H1 (cell line): ENCODE data around the gene CIROP. TPM values are rescaled to one million over a fixed set of nuclear protein-coding genes. Genes with fewer than 3 reads are reported as not detected.

Experiments
- CTCF ChIA-PET: fragments of 300-600 bp; sonication (Branson Sonifier 250); formaldehyde crosslinking; loops from one replicate; lab custom pipeline; 2021; ENCODE audit not compliant: partially characterized antibody; lab: Charles Lee
- POLR2A ChIA-PET: fragments of 300-600 bp; sonication (Branson Sonifier 250); formaldehyde crosslinking; loops from one replicate; lab custom pipeline; 2021; ENCODE audit warnings: inconsistent platforms; ENCODE audit not compliant: partially characterized antibody; lab: Charles Lee
- DNase-seq, 2 experiments: peaks; one replicate each; pipeline versions ENCODE4 v3.0.0 to v3.0.0-alpha.2; 2010 to 2022; ENCODE audit warnings: low spot score in 2 of 2, low read depth in 1 of 2, mixed read lengths in 1 of 2
- FAIRE-seq: peaks from 2 replicates; lab custom pipeline; 2011; peaks lifted over from hg19 to GRCh38; lab: Jason Lieb, UNC
- H2AFZ ChIP-seq: 2 replicates; pipeline ENCODE4 v1.8.1; 2012; ENCODE audit warnings: low read length, inconsistent platforms
- H2AK5ac ChIP-seq: 2 replicates; pipeline ENCODE4 v1.6.1; 2013; ENCODE audit warnings: low read depth, low read length
- H2BK120ac ChIP-seq: replicated peaks from 2 replicates; pipeline ENCODE3; 2013; ENCODE audit warnings: low read depth, low read length, inconsistent platforms
- H2BK12ac ChIP-seq: 2 replicates; pipeline ENCODE4 v1.6.1; 2013; ENCODE audit warnings: low read depth, low read length
- H2BK15ac ChIP-seq: 2 replicates; pipeline ENCODE4 v1.6.1; 2013; ENCODE audit warnings: low read length
- H2BK20ac ChIP-seq: 2 replicates; pipeline ENCODE4 v1.6.1; 2013; ENCODE audit warnings: low read length
- H2BK5ac ChIP-seq: 2 replicates; pipeline ENCODE4 v1.6.1; 2013; ENCODE audit warnings: low read depth, low read length
- H3K14ac ChIP-seq: 2 replicates; pipeline ENCODE4 v1.6.1; 2013; ENCODE audit warnings: inconsistent platforms; ENCODE audit not compliant: insufficient read length
- H3K18ac ChIP-seq: 2 replicates; pipeline ENCODE4 v1.6.1; 2013; ENCODE audit warnings: low read length; ENCODE audit errors: extremely low read depth
- H3K23ac ChIP-seq: 2 replicates; pipeline ENCODE4 v1.6.1; 2013; ENCODE audit warnings: inconsistent platforms; ENCODE audit not compliant: insufficient read length
- H3K23me2 ChIP-seq: 2 replicates; pipeline ENCODE4 v1.6.1; 2013; ENCODE audit warnings: low read depth, low read length
- H3K27ac ChIP-seq: 2 replicates; pipeline ENCODE4 v1.6.1; 2011; ENCODE audit warnings: low read depth, low read length, inconsistent platforms
- H3K27me3 ChIP-seq, 4 experiments: replicated peaks in 1 of 4; 1 replicate in 1 of 4; 2 replicates in 3 of 4; pipeline versions ENCODE4 v1.6.1 to v1.8.1; 2011 to 2013; ENCODE audit warnings: low read length in 3 of 4, mild to moderate bottlenecking in 3 of 4, inconsistent platforms in 2 of 4, mixed read lengths in 2 of 4, moderate library complexity in 1 of 4; ENCODE audit not compliant: control insufficient read depth in 3 of 4, insufficient read depth in 3 of 4; ENCODE audit errors: extremely low read depth in 1 of 4
- H3K36me3 ChIP-seq, 4 experiments: 2 replicates each; pipeline versions ENCODE4 v1.6.1 to v1.8.1; 2011 to 2013; ENCODE audit warnings: mild to moderate bottlenecking in 4 of 4, low read length in 3 of 4, moderate library complexity in 2 of 4, control low read depth in 1 of 4, inconsistent platforms in 1 of 4; ENCODE audit not compliant: insufficient read depth in 4 of 4, control insufficient read depth in 2 of 4
- H3K4ac ChIP-seq: replicated peaks from 2 replicates; pipeline ENCODE3; 2013; ENCODE audit warnings: low read length, low read depth, mixed read lengths, inconsistent platforms; ENCODE audit not compliant: insufficient read length
- H3K4me1 ChIP-seq, 4 experiments: replicated peaks in 1 of 4; 1 replicate in 1 of 4; 2 replicates in 3 of 4; pipeline versions ENCODE4 v1.6.1 to v1.8.1; 2011 to 2013; ENCODE audit warnings: low read length in 3 of 4, inconsistent platforms in 2 of 4, mixed read lengths in 1 of 4; ENCODE audit not compliant: insufficient read depth in 4 of 4, control insufficient read depth in 3 of 4
- H3K4me2 ChIP-seq, 2 experiments: 2 replicates each; pipeline versions ENCODE4 v1.6.1 to v1.8.1; 2011 to 2013; ENCODE audit warnings: low read depth in 2 of 2, low read length in 2 of 2, control low read depth in 1 of 2, inconsistent platforms in 1 of 2, mild to moderate bottlenecking in 1 of 2; ENCODE audit not compliant: insufficient read depth in 1 of 2
- H3K4me3 ChIP-seq, 4 experiments: fragments of 200-600, 300-600 bp in 1 of 4; sonication (generic), shearing (Covaris generic), sonication (Bioruptor Twin) in 1 of 4; 2 replicates each; pipeline versions ENCODE4 v1.5.1 to v1.8.1; 2011 to 2016; ENCODE audit warnings: low read length in 4 of 4, low read depth in 3 of 4, control low read depth in 2 of 4, inconsistent platforms in 2 of 4, mild to moderate bottlenecking in 2 of 4, mixed read lengths in 1 of 4, moderate library complexity in 1 of 4; ENCODE audit not compliant: insufficient read depth in 2 of 4; ENCODE audit errors: extremely low read depth in 1 of 4
- H3K56ac ChIP-seq: replicated peaks from 2 replicates; pipeline ENCODE3; 2013; ENCODE audit warnings: low read depth, mild to moderate bottlenecking, mixed read lengths, low read length, inconsistent platforms; ENCODE audit not compliant: insufficient read length
- H3K79me1 ChIP-seq: 2 replicates; pipeline ENCODE4 v1.6.1; 2013; ENCODE audit warnings: low read depth, low read length, control low read depth
- H3K79me2 ChIP-seq, 2 experiments: 2 replicates each; pipeline versions ENCODE4 v1.6.1 to v1.8.1; 2012 to 2013; ENCODE audit warnings: low read length in 2 of 2, mild to moderate bottlenecking in 2 of 2, inconsistent platforms in 1 of 2; ENCODE audit not compliant: insufficient read depth in 2 of 2, control insufficient read depth in 1 of 2
- H3K9ac ChIP-seq, 4 experiments: replicated peaks in 1 of 4; 1 replicate in 1 of 4; 2 replicates in 3 of 4; pipeline versions ENCODE4 v1.6.1 to v1.8.1; 2011 to 2013; ENCODE audit warnings: low read depth in 3 of 4, low read length in 3 of 4, control low read depth in 2 of 4, mild to moderate bottlenecking in 2 of 4, moderate library complexity in 2 of 4, inconsistent platforms in 1 of 4; ENCODE audit errors: extremely low read depth in 1 of 4
- H3K9me3 ChIP-seq, 2 experiments: 2 replicates each; pipeline versions ENCODE4 v1.6.1 to v1.8.1; 2012 to 2013; ENCODE audit warnings: mild to moderate bottlenecking in 2 of 2, moderate library complexity in 2 of 2, control low read depth in 1 of 2, inconsistent platforms in 1 of 2, low read depth in 1 of 2, low read length in 1 of 2, mixed read lengths in 1 of 2; ENCODE audit not compliant: insufficient read depth in 2 of 2
- H4K20me1 ChIP-seq, 2 experiments: replicated peaks in 1 of 2; 2 replicates each; pipeline versions ENCODE3 to v1.8.1; 2011 to 2013; ENCODE audit warnings: inconsistent platforms in 2 of 2, low read length in 2 of 2, mild to moderate bottlenecking in 1 of 2; ENCODE audit not compliant: insufficient read depth in 2 of 2, control insufficient read depth in 1 of 2
- H4K5ac ChIP-seq: 2 replicates; pipeline ENCODE4 v1.6.1; 2013; ENCODE audit warnings: low read length, low read depth, mixed read lengths, inconsistent platforms; ENCODE audit not compliant: insufficient read length
- H4K8ac ChIP-seq: 2 replicates; pipeline ENCODE4 v1.8.0; 2013; ENCODE audit warnings: mild to moderate bottlenecking, moderate library complexity, low read length, inconsistent platforms; ENCODE audit not compliant: insufficient read depth; ENCODE audit errors: extremely low read depth
- H4K91ac ChIP-seq: replicated peaks from 2 replicates; pipeline ENCODE3; 2013; ENCODE audit warnings: low read length, mixed read lengths, inconsistent platforms; ENCODE audit not compliant: insufficient read length
- E2F6 ChIP-seq: IDR thresholded peaks from 2 replicates; pipeline ENCODE4 v1.6.1; 2012; ENCODE audit warnings: inconsistent platforms
- NRF1 ChIP-seq: IDR thresholded peaks from 2 replicates; pipeline ENCODE4 v1.6.1; 2011; ENCODE audit warnings: mild to moderate bottlenecking, low read depth, low read length, improper control_type of control experiment
- POLR2AphosphoS5 ChIP-seq: IDR thresholded peaks from 2 replicates; pipeline ENCODE4 v1.6.1; 2011; ENCODE audit warnings: low read depth, low read length
- RXRA ChIP-seq: IDR thresholded peaks from 2 replicates; pipeline ENCODE4 v1.6.1; 2011; ENCODE audit warnings: low read depth, mild to moderate bottlenecking, low read length, moderate library complexity; ENCODE audit not compliant: insufficient read depth
- SRF ChIP-seq: IDR thresholded peaks from 2 replicates; pipeline ENCODE4 v1.6.1; 2011; ENCODE audit warnings: mild to moderate bottlenecking, low read depth, low read length, moderate library complexity
- WGBS, 2 experiments: shearing (Covaris generic) in 1 of 2; methylation state at CpG; one replicate each; pipeline versions ENCODE4 v1.1.6 to v1.1.7; 2013 to 2015; ENCODE audit warnings: low lambda C conversion rate in 2 of 2, mixed read lengths in 2 of 2, inconsistent platforms in 1 of 2, low coverage in 1 of 2, missing lambda C conversion rate in 1 of 2; ENCODE audit not compliant: insufficient replicate concordance in 2 of 2, insufficient coverage in 1 of 2, insufficient read length in 1 of 2; ENCODE audit errors: extremely low coverage in 1 of 2, missing lambda C conversion rate in 1 of 2; 5-methylcytosine and 5-hydroxymethylcytosine counted together
- polyA plus RNA-seq, 7 experiments: library from polyadenylated mRNA; depleted of rRNA in 3 of 7; stranded (reverse) in 5 of 7; unstranded in 2 of 7; fragments of >200 nt in 5 of 7; fragments of 200-250 nt in 2 of 7; gene quantifications; 1 replicate in 5 of 7; 2 replicates in 1 of 7; 4 replicates in 1 of 7; pipeline versions ENCODE4 v1.2.1 to v1.2.3, GENCODE V29; 2011 to 2013; ENCODE audit warnings: missing spikeins in 2 of 7, mixed read lengths in 2 of 7
- total RNA-seq: library from RNA; stranded (reverse); fragmentation: NEBNext Ultra II Directional; extraction: Animal tissue kit (Norgen Biotek cat#: 25700); gene quantifications from 2 replicates; pipeline ENCODE4 v1.2.1, GENCODE V29; 2021

The CIROP gene
- total and polyA plus RNA-seq, 2 of the 8 experiments (the other 6 are each of a cell fraction or from before 2014, with no cell fraction given): 0.06 TPM; not detected in 1

- Histone ChIP-seq H3K9me3 (no peaks in the 10 kb centered on the region), H3K4ac (no peak overlapping the region), H3K4me3 (no peak overlapping the region), H2BK20ac (no peak overlapping the region), H4K91ac (no peak overlapping the region), H3K4me2 (no peak overlapping the region), H3K79me1 (no peaks in the 10 kb centered on the region), H3K18ac (no peak overlapping the region; the same call in 1 of the 2 replicates), H3K4me1 (peaks cover 0 to 11% (median 5%) of the 10 kb centered on the region in 4 experiments; a peak in 5 of 7 replicates), H3K36me3 (peaks cover 6 to 19% (median 10%) of the 10 kb centered on the region in 4 experiments), H2BK12ac (peak overlapping the region; percentile 96; the same call in 1 of the 2 replicates), H2AK5ac (no peak overlapping the region), H2BK120ac (no peak overlapping the region), H4K8ac (no peak overlapping the region), H3K9ac (no peak overlapping the region), H3K27ac (no peak overlapping the region), H2BK15ac (0 out of 2 replicates have a peak overlapping the region, but pooled peaks have one; percentile 61), H2BK5ac (0 out of 2 replicates have a peak overlapping the region, but pooled peaks have one; percentile 35), H3K27me3 (no peaks in the 10 kb centered on the region), H3K56ac (no peak overlapping the region), H4K5ac (no peak overlapping the region), H4K20me1 (peaks cover 0 to 2% of the 10 kb centered on the region in 2 experiments), H3K23me2 (no peaks in the 10 kb centered on the region), H3K79me2 (no peaks in the 10 kb centered on the region), H2AFZ (no peak overlapping the region), H3K23ac (no peak overlapping the region), H3K14ac (no peak overlapping the region)
- CTCF ChIA-PET: interaction anchor here (0.5 to 11.8 kb wide), 12 partner anchors 15 to 239 kb away, joined by 3 to 290 read pairs (median 3); partner anchors contain the start of gene SLC7A8
- TF ChIP-seq E2F6: no peak
- no peak for TF ChIP-seq RXRA
- TF ChIP-seq NRF1: no peak
- TF ChIP-seq SRF: no peak
- TF ChIP-seq POLR2AphosphoS5: peak; percentile 15; the same call in 1 of the 2 replicates
- WGBS, 2 experiments: 88% methylated on average over 8 of the region's 8 CpGs; no CpG with 5 or more reads in 1 of the 2 experiments
- DNase-seq (no peak), FAIRE-seq (no peak)
- POLR2A ChIA-PET: interaction anchor here (1.1 to 1.4 kb wide), 3 partner anchors 14 to 58 kb away, joined by 3 to 5 read pairs (median 3); no protein-coding TSS in a partner anchor
These were observed 18.6 kb upstream of the CIROP start for GRCh38 chr14:23123419-23123818.
